ENCODE measurements around the gene MARVELD3. TPM values are rescaled to one million over a fixed set of nuclear protein-coding genes. Genes with fewer than 3 reads are reported as not detected.

MARVELD3 gene
- total RNA-seq, 1 donor from 2014 or later, result 3.9 TPM

GRCh38 chr16:71627731-71628181, 1.8 kb downstream of the MARVELD3 start:
- Mint-ChIP-seq H3K36me3 (ENCODE audit: low read depth, unreplicated experiment) (no peaks in the 10 kb centered on the region), H3K27me3 (ENCODE audit: unreplicated experiment) (peaks cover 2% of the 10 kb centered on the region), H3K27ac (ENCODE audit: unreplicated experiment) (no peak overlapping the region), H3K4me1 (ENCODE audit: unreplicated experiment) (peaks cover 21% of the 10 kb centered on the region), H3K9me3 (ENCODE audit: unreplicated experiment) (no peaks in the 10 kb centered on the region), H3K4me3 (ENCODE audit: unreplicated experiment) (no peak overlapping the region)
- no peak for DNase-seq (ENCODE audit: low spot score)
- TF ChIP-seq CTCF (IDR thresholded peaks at IDR 0.05; ENCODE audit: unreplicated experiment), result no peak

- peak; percentile 28 for DNase-seq (ENCODE audit: low spot score)
- H3K36me3 Mint-ChIP-seq (ENCODE audit: low read depth, unreplicated experiment), result no peaks in the 10 kb centered on the region
- peak overlapping the region; percentile 65 for H3K27ac Mint-ChIP-seq (ENCODE audit: unreplicated experiment)
- no peak overlapping the region for H3K4me3 Mint-ChIP-seq (ENCODE audit: unreplicated experiment)
- peaks cover 21% of the 10 kb centered on the region for H3K4me1 Mint-ChIP-seq (ENCODE audit: unreplicated experiment)
- TF ChIP-seq CTCF (IDR thresholded peaks at IDR 0.05; ENCODE audit: unreplicated experiment), result no peak
- H3K9me3 Mint-ChIP-seq (ENCODE audit: unreplicated experiment), result no peaks in the 10 kb centered on the region
- peaks cover 2% of the 10 kb centered on the region for H3K27me3 Mint-ChIP-seq (ENCODE audit: unreplicated experiment)
These were observed 2.8 kb downstream of the MARVELD3 start for GRCh38 chr16:71628810-71629209.

GRCh38 chr16:71629278-71630016, 3.5 kb downstream of the MARVELD3 start:
- Mint-ChIP-seq H3K36me3 (ENCODE audit: low read depth, unreplicated experiment) (no peaks in the 10 kb centered on the region), H3K27me3 (ENCODE audit: unreplicated experiment) (peaks cover 2% of the 10 kb centered on the region), H3K4me3 (ENCODE audit: unreplicated experiment) (peak overlapping the region; percentile 57), H3K4me1 (ENCODE audit: unreplicated experiment) (peaks cover 21% of the 10 kb centered on the region), H3K27ac (ENCODE audit: unreplicated experiment) (peak overlapping the region; percentile 65), H3K9me3 (ENCODE audit: unreplicated experiment) (no peaks in the 10 kb centered on the region)
- DNase-seq (ENCODE audit: low spot score), result no peak
- TF ChIP-seq CTCF (IDR thresholded peaks at IDR 0.05; ENCODE audit: unreplicated experiment), result no peak

GRCh38 chr16:71630808-71631207, 4.8 kb downstream of the MARVELD3 start:
- no peaks in the 10 kb centered on the region for H3K36me3 Mint-ChIP-seq (ENCODE audit: low read depth, unreplicated experiment)
- peaks cover 2% of the 10 kb centered on the region for H3K27me3 Mint-ChIP-seq (ENCODE audit: unreplicated experiment)
- no peaks in the 10 kb centered on the region for H3K9me3 Mint-ChIP-seq (ENCODE audit: unreplicated experiment)
- no peak overlapping the region for H3K4me3 Mint-ChIP-seq (ENCODE audit: unreplicated experiment)
- H3K4me1 Mint-ChIP-seq (ENCODE audit: unreplicated experiment), result peaks cover 21% of the 10 kb centered on the region
- H3K27ac Mint-ChIP-seq (ENCODE audit: unreplicated experiment), result no peak overlapping the region
- TF ChIP-seq CTCF (IDR thresholded peaks at IDR 0.05; ENCODE audit: unreplicated experiment), result no peak
- no peak for DNase-seq (ENCODE audit: low spot score)

GRCh38 chr16:71631776-71632175, 5.8 kb downstream of the MARVELD3 start:
- Mint-ChIP-seq H3K27ac (ENCODE audit: unreplicated experiment) (no peak overlapping the region), H3K4me3 (ENCODE audit: unreplicated experiment) (no peak overlapping the region), H3K9me3 (ENCODE audit: unreplicated experiment) (no peaks in the 10 kb centered on the region), H3K36me3 (ENCODE audit: low read depth, unreplicated experiment) (no peaks in the 10 kb centered on the region), H3K27me3 (ENCODE audit: unreplicated experiment) (no peaks in the 10 kb centered on the region), H3K4me1 (ENCODE audit: unreplicated experiment) (peaks cover 21% of the 10 kb centered on the region)
- TF ChIP-seq CTCF (IDR thresholded peaks at IDR 0.05; ENCODE audit: unreplicated experiment), result no peak
- no peak for DNase-seq (ENCODE audit: low spot score)

Measured in endothelial cell (in vitro differentiated cells).